H1 (cell line): ENCODE measurements around the gene GUCY1A2. TPM values are rescaled to one million over a fixed set of nuclear protein-coding genes. Genes with fewer than 3 reads are reported as not detected.

Experiments used
- CTCF ChIA-PET: fragments of 300-600 bp; sonication (Branson Sonifier 250); formaldehyde crosslinking; loops from one replicate; lab custom pipeline; 2021; ENCODE audit not compliant: partially characterized antibody; lab: Charles Lee
- POLR2A ChIA-PET: fragments of 300-600 bp; sonication (Branson Sonifier 250); formaldehyde crosslinking; loops from one replicate; lab custom pipeline; 2021; ENCODE audit warnings: inconsistent platforms; ENCODE audit not compliant: partially characterized antibody; lab: Charles Lee
- DNase-seq, 2 experiments: peaks; one replicate each; pipeline versions ENCODE4 v3.0.0 to v3.0.0-alpha.2; 2010 to 2022; ENCODE audit warnings: low spot score in 2 of 2, low read depth in 1 of 2, mixed read lengths in 1 of 2
- FAIRE-seq: peaks from 2 replicates; lab custom pipeline; 2011; peaks lifted over from hg19 to GRCh38; lab: Jason Lieb, UNC
- H2AFZ ChIP-seq: 2 replicates; pipeline ENCODE4 v1.8.1; 2012; ENCODE audit warnings: low read length, inconsistent platforms
- H2AK5ac ChIP-seq: 2 replicates; pipeline ENCODE4 v1.6.1; 2013; ENCODE audit warnings: low read depth, low read length
- H2BK120ac ChIP-seq: replicated peaks from 2 replicates; pipeline ENCODE3; 2013; ENCODE audit warnings: low read depth, low read length, inconsistent platforms
- H2BK12ac ChIP-seq: 2 replicates; pipeline ENCODE4 v1.6.1; 2013; ENCODE audit warnings: low read depth, low read length
- H2BK15ac ChIP-seq: 2 replicates; pipeline ENCODE4 v1.6.1; 2013; ENCODE audit warnings: low read length
- H2BK20ac ChIP-seq: 2 replicates; pipeline ENCODE4 v1.6.1; 2013; ENCODE audit warnings: low read length
- H2BK5ac ChIP-seq: 2 replicates; pipeline ENCODE4 v1.6.1; 2013; ENCODE audit warnings: low read depth, low read length
- H3K14ac ChIP-seq: 2 replicates; pipeline ENCODE4 v1.6.1; 2013; ENCODE audit warnings: inconsistent platforms; ENCODE audit not compliant: insufficient read length
- H3K18ac ChIP-seq: 2 replicates; pipeline ENCODE4 v1.6.1; 2013; ENCODE audit warnings: low read length; ENCODE audit errors: extremely low read depth
- H3K23ac ChIP-seq: 2 replicates; pipeline ENCODE4 v1.6.1; 2013; ENCODE audit warnings: inconsistent platforms; ENCODE audit not compliant: insufficient read length
- H3K23me2 ChIP-seq: 2 replicates; pipeline ENCODE4 v1.6.1; 2013; ENCODE audit warnings: low read depth, low read length
- H3K27ac ChIP-seq: 2 replicates; pipeline ENCODE4 v1.6.1; 2011; ENCODE audit warnings: low read depth, low read length, inconsistent platforms
- H3K27me3 ChIP-seq, 4 experiments: replicated peaks in 1 of 4; 1 replicate in 1 of 4; 2 replicates in 3 of 4; pipeline versions ENCODE4 v1.6.1 to v1.8.1; 2011 to 2013; ENCODE audit warnings: low read length in 3 of 4, mild to moderate bottlenecking in 3 of 4, inconsistent platforms in 2 of 4, mixed read lengths in 2 of 4, moderate library complexity in 1 of 4; ENCODE audit not compliant: control insufficient read depth in 3 of 4, insufficient read depth in 3 of 4; ENCODE audit errors: extremely low read depth in 1 of 4
- H3K36me3 ChIP-seq, 4 experiments: 2 replicates each; pipeline versions ENCODE4 v1.6.1 to v1.8.1; 2011 to 2013; ENCODE audit warnings: mild to moderate bottlenecking in 4 of 4, low read length in 3 of 4, moderate library complexity in 2 of 4, control low read depth in 1 of 4, inconsistent platforms in 1 of 4; ENCODE audit not compliant: insufficient read depth in 4 of 4, control insufficient read depth in 2 of 4
- H3K4ac ChIP-seq: replicated peaks from 2 replicates; pipeline ENCODE3; 2013; ENCODE audit warnings: low read length, low read depth, mixed read lengths, inconsistent platforms; ENCODE audit not compliant: insufficient read length
- H3K4me1 ChIP-seq, 4 experiments: replicated peaks in 1 of 4; 1 replicate in 1 of 4; 2 replicates in 3 of 4; pipeline versions ENCODE4 v1.6.1 to v1.8.1; 2011 to 2013; ENCODE audit warnings: low read length in 3 of 4, inconsistent platforms in 2 of 4, mixed read lengths in 1 of 4; ENCODE audit not compliant: insufficient read depth in 4 of 4, control insufficient read depth in 3 of 4
- H3K4me2 ChIP-seq, 2 experiments: 2 replicates each; pipeline versions ENCODE4 v1.6.1 to v1.8.1; 2011 to 2013; ENCODE audit warnings: low read depth in 2 of 2, low read length in 2 of 2, control low read depth in 1 of 2, inconsistent platforms in 1 of 2, mild to moderate bottlenecking in 1 of 2; ENCODE audit not compliant: insufficient read depth in 1 of 2
- H3K4me3 ChIP-seq, 4 experiments: fragments of 200-600, 300-600 bp in 1 of 4; sonication (generic), shearing (Covaris generic), sonication (Bioruptor Twin) in 1 of 4; 2 replicates each; pipeline versions ENCODE4 v1.5.1 to v1.8.1; 2011 to 2016; ENCODE audit warnings: low read length in 4 of 4, low read depth in 3 of 4, control low read depth in 2 of 4, inconsistent platforms in 2 of 4, mild to moderate bottlenecking in 2 of 4, mixed read lengths in 1 of 4, moderate library complexity in 1 of 4; ENCODE audit not compliant: insufficient read depth in 2 of 4; ENCODE audit errors: extremely low read depth in 1 of 4
- H3K56ac ChIP-seq: replicated peaks from 2 replicates; pipeline ENCODE3; 2013; ENCODE audit warnings: low read depth, mild to moderate bottlenecking, mixed read lengths, low read length, inconsistent platforms; ENCODE audit not compliant: insufficient read length
- H3K79me1 ChIP-seq: 2 replicates; pipeline ENCODE4 v1.6.1; 2013; ENCODE audit warnings: low read depth, low read length, control low read depth
- H3K79me2 ChIP-seq, 2 experiments: 2 replicates each; pipeline versions ENCODE4 v1.6.1 to v1.8.1; 2012 to 2013; ENCODE audit warnings: low read length in 2 of 2, mild to moderate bottlenecking in 2 of 2, inconsistent platforms in 1 of 2; ENCODE audit not compliant: insufficient read depth in 2 of 2, control insufficient read depth in 1 of 2
- H3K9ac ChIP-seq, 4 experiments: replicated peaks in 1 of 4; 1 replicate in 1 of 4; 2 replicates in 3 of 4; pipeline versions ENCODE4 v1.6.1 to v1.8.1; 2011 to 2013; ENCODE audit warnings: low read depth in 3 of 4, low read length in 3 of 4, control low read depth in 2 of 4, mild to moderate bottlenecking in 2 of 4, moderate library complexity in 2 of 4, inconsistent platforms in 1 of 4; ENCODE audit errors: extremely low read depth in 1 of 4
- H3K9me3 ChIP-seq, 2 experiments: 2 replicates each; pipeline versions ENCODE4 v1.6.1 to v1.8.1; 2012 to 2013; ENCODE audit warnings: mild to moderate bottlenecking in 2 of 2, moderate library complexity in 2 of 2, control low read depth in 1 of 2, inconsistent platforms in 1 of 2, low read depth in 1 of 2, low read length in 1 of 2, mixed read lengths in 1 of 2; ENCODE audit not compliant: insufficient read depth in 2 of 2
- H4K20me1 ChIP-seq, 2 experiments: replicated peaks in 1 of 2; 2 replicates each; pipeline versions ENCODE3 to v1.8.1; 2011 to 2013; ENCODE audit warnings: inconsistent platforms in 2 of 2, low read length in 2 of 2, mild to moderate bottlenecking in 1 of 2; ENCODE audit not compliant: insufficient read depth in 2 of 2, control insufficient read depth in 1 of 2
- H4K5ac ChIP-seq: 2 replicates; pipeline ENCODE4 v1.6.1; 2013; ENCODE audit warnings: low read length, low read depth, mixed read lengths, inconsistent platforms; ENCODE audit not compliant: insufficient read length
- H4K8ac ChIP-seq: 2 replicates; pipeline ENCODE4 v1.8.0; 2013; ENCODE audit warnings: mild to moderate bottlenecking, moderate library complexity, low read length, inconsistent platforms; ENCODE audit not compliant: insufficient read depth; ENCODE audit errors: extremely low read depth
- H4K91ac ChIP-seq: replicated peaks from 2 replicates; pipeline ENCODE3; 2013; ENCODE audit warnings: low read length, mixed read lengths, inconsistent platforms; ENCODE audit not compliant: insufficient read length
- BRCA1 ChIP-seq: IDR thresholded peaks from 2 replicates; pipeline ENCODE4 v1.6.1; 2012; ENCODE audit warnings: low read depth, low read length, improper control_type of control experiment
- CBX5 ChIP-seq: fragments of 300-800, 300-1000 bp; sonication (generic); IDR thresholded peaks from 2 replicates; pipeline ENCODE4 v1.7.1; 2016; ENCODE audit warnings: antibody characterized with exemption, low read length, low read depth
- CBX8 ChIP-seq: fragments of 300-800, 300-1000 bp; sonication (generic); IDR thresholded peaks from 2 replicates; pipeline ENCODE4 v1.7.1; 2016; ENCODE audit warnings: low read depth, low read length, borderline replicate concordance
- CTBP2 ChIP-seq: IDR thresholded peaks from 2 replicates; pipeline ENCODE4 v1.7.0; 2011; ENCODE audit warnings: borderline replicate concordance, mild to moderate bottlenecking, moderate library complexity, mixed read lengths, low read length; ENCODE audit not compliant: insufficient read depth, insufficient read length
- EGR1 ChIP-seq: IDR thresholded peaks from 2 replicates; pipeline ENCODE4 v1.6.1; 2011; ENCODE audit warnings: low read depth, low read length, borderline replicate concordance
- HDAC2 ChIP-seq, 2 experiments: fragments of 300-600 bp in 1 of 2; sonication (generic) in 1 of 2; IDR thresholded peaks; 2 replicates each; pipeline ENCODE4 v1.6.1; 2011 to 2012; ENCODE audit warnings: low read depth in 2 of 2, low read length in 2 of 2, mild to moderate bottlenecking in 2 of 2, moderate library complexity in 2 of 2, borderline replicate concordance in 1 of 2, inconsistent platforms in 1 of 2
- NANOG ChIP-seq: IDR thresholded peaks from 2 replicates; pipeline ENCODE4 v1.6.1; 2011; ENCODE audit warnings: low read length, low read depth, mild to moderate bottlenecking, inconsistent platforms; ENCODE audit not compliant: insufficient read depth, poor library complexity, severe bottlenecking
- NRF1 ChIP-seq: IDR thresholded peaks from 2 replicates; pipeline ENCODE4 v1.6.1; 2011; ENCODE audit warnings: mild to moderate bottlenecking, low read depth, low read length, improper control_type of control experiment
- SIN3A ChIP-seq, 2 experiments: IDR thresholded peaks in 1 of 2; conservative IDR thresholded peaks in 1 of 2; 2 replicates each; pipeline ENCODE4 v1.6.1; 2011 to 2012; ENCODE audit warnings: low read length in 2 of 2, improper control_type of control experiment in 1 of 2, low read depth in 1 of 2, mild to moderate bottlenecking in 1 of 2
- SIX5 ChIP-seq: IDR thresholded peaks from 2 replicates; pipeline ENCODE4 v1.6.1; 2011; ENCODE audit warnings: mild to moderate bottlenecking, low read depth, low read length
- ZNF274 ChIP-seq: IDR thresholded peaks from 2 replicates; pipeline ENCODE4 v1.7.0; 2012; ENCODE audit warnings: low read length, borderline replicate concordance; ENCODE audit errors: extremely low read depth
- WGBS, 2 experiments: shearing (Covaris generic) in 1 of 2; methylation state at CpG; one replicate each; pipeline versions ENCODE4 v1.1.6 to v1.1.7; 2013 to 2015; ENCODE audit warnings: low lambda C conversion rate in 2 of 2, mixed read lengths in 2 of 2, inconsistent platforms in 1 of 2, low coverage in 1 of 2, missing lambda C conversion rate in 1 of 2; ENCODE audit not compliant: insufficient replicate concordance in 2 of 2, insufficient coverage in 1 of 2, insufficient read length in 1 of 2; ENCODE audit errors: extremely low coverage in 1 of 2, missing lambda C conversion rate in 1 of 2; 5-methylcytosine and 5-hydroxymethylcytosine counted together
- polyA plus RNA-seq, 7 experiments: library from polyadenylated mRNA; depleted of rRNA in 3 of 7; stranded (reverse) in 5 of 7; unstranded in 2 of 7; fragments of >200 nt in 5 of 7; fragments of 200-250 nt in 2 of 7; gene quantifications; 1 replicate in 5 of 7; 2 replicates in 1 of 7; 4 replicates in 1 of 7; pipeline versions ENCODE4 v1.2.1 to v1.2.3, GENCODE V29; 2011 to 2013; ENCODE audit warnings: missing spikeins in 2 of 7, mixed read lengths in 2 of 7
- total RNA-seq: library from RNA; stranded (reverse); fragmentation: NEBNext Ultra II Directional; extraction: Animal tissue kit (Norgen Biotek cat#: 25700); gene quantifications from 2 replicates; pipeline ENCODE4 v1.2.1, GENCODE V29; 2021

The GUCY1A2 gene
- total and polyA plus RNA-seq, 2 of the 8 experiments (the other 6 are each of a cell fraction or from before 2014, with no cell fraction given), result 0.11 to 1.9 TPM

- Histone ChIP-seq H3K79me2 (no peaks in the 10 kb centered on the region), H3K9ac (no peak overlapping the region), H3K56ac (no peak overlapping the region), H2BK15ac (no peak overlapping the region), H3K23me2 (no peaks in the 10 kb centered on the region), H3K79me1 (no peaks in the 10 kb centered on the region), H2BK5ac (no peak overlapping the region), H2AK5ac (no peak overlapping the region), H2BK12ac (no peak overlapping the region), H2BK20ac (no peak overlapping the region), H4K8ac (no peak overlapping the region), H3K4ac (no peak overlapping the region), H4K20me1 (no peaks in the 10 kb centered on the region), H3K4me2 (no peak overlapping the region), H3K4me3 (no peak overlapping the region), H3K14ac (no peak overlapping the region), H3K4me1 (no peaks in the 10 kb centered on the region), H3K9me3 (no peaks in the 10 kb centered on the region), H4K91ac (no peak overlapping the region), H4K5ac (no peak overlapping the region), H2AFZ (no peak overlapping the region), H3K36me3 (no peaks in the 10 kb centered on the region), H3K23ac (no peak overlapping the region), H3K18ac (no peak overlapping the region), H2BK120ac (no peak overlapping the region), H3K27me3 (no peaks in the 10 kb centered on the region), H3K27ac (no peak overlapping the region)
- CTCF ChIA-PET, result interaction anchor here (1.0 kb wide), 1 partner anchor 239 kb away, joined by 3 read pairs; no protein-coding TSS in a partner anchor
- DNase-seq, result no peak
- POLR2A ChIA-PET, result no interaction called here
- TF ChIP-seq HDAC2 (IDR thresholded peaks at IDR 0.05; ENCODE audit: borderline replicate concordance in 1 of 2, low read depth in 2 of 2, low read length in 2 of 2), result no peak
- no peak for TF ChIP-seq CBX5
- no peak for TF ChIP-seq ZNF274
- no peak for TF ChIP-seq EGR1
- no peak for TF ChIP-seq NRF1
- TF ChIP-seq BRCA1, result no peak
- no peak for TF ChIP-seq NANOG
- TF ChIP-seq CBX8, result no peak
- TF ChIP-seq CTBP2, result no peak
- TF ChIP-seq SIX5, result no peak
- no peak for TF ChIP-seq SIN3A (conservative IDR thresholded peaks at IDR 0.05 in 1 of 2, IDR thresholded peaks at IDR 0.05 in 1 of 2; ENCODE audit: low read depth in 1 of 2, low read length in 2 of 2)
- WGBS, 2 experiments, result 86% methylated on average over 3 of the region's 3 CpGs; no CpG with 5 or more reads in 1 of the 2 experiments
- no peak for FAIRE-seq
Observed at GRCh38 chr11:106828576-106828975, 189.7 kb downstream of the GUCY1A2 start.
